HG02763 (cell line): ENCODE data around the gene RAP1GAP.

Source experiments
- ATAC-seq: cut with Tn5 transposase; IDR thresholded peaks from one replicate; pipeline ENCODE4 v1.9.1; 2021; ENCODE audit warnings: mild to moderate bottlenecking, moderate library complexity; ENCODE audit not compliant: unreplicated experiment

RAP1GAP gene

DNA sequence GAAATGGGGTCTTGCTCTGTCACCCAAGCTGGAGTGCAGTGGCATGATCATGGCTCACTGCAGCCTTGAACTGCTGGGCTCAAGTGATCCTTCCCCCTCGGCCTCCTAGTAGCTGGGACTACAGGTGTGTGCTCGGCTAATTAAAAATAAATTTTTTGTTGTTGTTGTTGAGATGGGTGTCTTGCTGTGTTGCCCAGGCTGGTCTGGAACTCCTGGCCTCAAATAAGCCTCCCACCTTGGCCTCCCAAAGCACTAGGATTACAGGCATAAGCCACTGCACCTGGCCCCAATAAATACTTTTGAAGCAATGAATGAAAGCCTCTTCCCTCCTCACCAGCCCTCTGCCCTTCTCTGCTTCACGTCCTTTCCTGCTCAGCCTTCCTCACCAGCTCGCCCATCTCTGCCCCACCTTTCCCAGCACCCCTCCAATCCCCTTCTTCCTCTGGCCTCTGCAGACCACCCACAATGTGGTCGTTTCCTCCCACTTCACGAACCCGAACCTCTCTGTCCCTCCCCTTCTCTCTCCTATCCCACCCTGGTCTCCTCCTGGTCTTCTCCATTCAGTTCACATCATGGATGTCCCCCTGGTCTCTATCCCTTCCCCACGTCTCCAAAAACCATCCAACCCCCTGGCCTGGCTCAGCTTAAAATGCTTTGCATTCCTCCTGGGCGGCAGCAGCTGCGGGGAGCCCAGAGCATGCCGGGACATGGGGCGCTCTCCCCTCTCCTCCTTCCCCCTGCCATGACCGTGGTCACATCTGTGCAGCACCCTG, 38.4 kb downstream of the RAP1GAP start:
- ATAC-seq: no peak

DNA sequence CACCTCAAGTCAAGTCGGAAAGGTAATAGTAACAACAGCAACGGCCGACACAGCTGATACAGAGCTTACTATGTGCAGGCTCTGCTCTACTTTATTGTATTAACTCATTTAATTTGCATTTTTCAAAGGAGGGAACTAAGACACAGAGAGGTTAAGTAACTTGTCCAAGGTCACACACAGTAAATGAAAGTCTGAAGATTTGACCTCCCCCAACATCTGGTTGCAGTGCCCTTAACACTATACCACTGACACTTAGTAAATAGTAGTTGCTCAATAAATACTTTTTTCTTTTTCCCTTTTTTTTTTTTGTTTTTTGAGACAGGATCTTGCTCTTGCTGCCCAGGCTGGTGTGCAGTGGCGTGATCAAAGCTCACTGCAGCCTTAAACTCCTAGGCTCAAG, 39.2 kb downstream of the RAP1GAP start:
- ATAC-seq: no peak

DNA sequence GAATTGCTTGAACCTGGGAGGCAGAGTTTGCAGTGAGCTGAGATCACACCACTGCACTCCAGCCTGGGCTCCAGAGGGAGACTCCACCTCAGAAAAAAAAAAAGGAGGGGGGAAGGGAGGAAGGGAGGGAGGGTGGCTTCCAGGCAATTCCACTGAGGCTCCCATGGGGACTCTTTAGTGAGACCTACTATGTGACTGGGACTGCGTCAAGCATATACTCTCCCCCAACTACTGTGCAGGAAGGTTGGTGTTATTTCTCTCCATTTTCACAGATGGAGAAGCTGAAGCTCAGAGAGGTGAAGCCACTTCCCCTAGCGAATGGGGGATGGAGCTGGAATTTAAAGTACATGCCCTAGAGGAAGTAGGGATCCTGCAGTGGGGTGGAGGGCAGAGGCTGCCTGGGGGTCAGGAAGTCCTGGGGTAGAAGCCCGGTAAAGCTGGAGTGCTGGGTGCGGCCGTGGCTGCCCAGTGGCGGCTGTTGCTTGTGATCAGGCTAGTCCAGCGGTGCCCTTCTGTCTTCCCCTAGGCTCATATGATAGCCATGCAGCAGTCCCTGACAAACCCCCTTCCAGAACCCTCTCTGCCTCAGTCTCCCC, 40.3 kb downstream of the RAP1GAP start:
- no peak for ATAC-seq

DNA sequence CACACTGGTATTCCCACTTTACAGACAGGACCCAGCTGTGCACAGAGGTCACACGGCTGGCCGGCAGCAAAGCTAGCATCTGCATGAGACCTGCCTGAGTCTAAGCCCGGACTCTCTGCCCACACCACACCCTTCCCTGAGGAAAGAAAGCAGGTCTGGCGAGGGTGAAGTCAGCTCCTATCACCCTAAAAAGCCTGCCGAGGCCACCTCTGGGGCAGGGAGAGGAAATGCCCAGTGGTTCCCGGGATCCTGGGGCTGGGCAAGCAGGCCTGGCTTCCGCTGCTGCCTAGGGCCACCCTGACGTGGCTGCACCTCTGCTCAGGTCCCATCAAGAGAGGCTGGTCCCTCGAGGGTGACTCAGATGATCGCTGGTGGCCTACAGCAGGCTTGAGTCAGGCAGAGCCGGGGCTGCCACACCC, 42.2 kb downstream of the RAP1GAP start:
- no peak for ATAC-seq

DNA sequence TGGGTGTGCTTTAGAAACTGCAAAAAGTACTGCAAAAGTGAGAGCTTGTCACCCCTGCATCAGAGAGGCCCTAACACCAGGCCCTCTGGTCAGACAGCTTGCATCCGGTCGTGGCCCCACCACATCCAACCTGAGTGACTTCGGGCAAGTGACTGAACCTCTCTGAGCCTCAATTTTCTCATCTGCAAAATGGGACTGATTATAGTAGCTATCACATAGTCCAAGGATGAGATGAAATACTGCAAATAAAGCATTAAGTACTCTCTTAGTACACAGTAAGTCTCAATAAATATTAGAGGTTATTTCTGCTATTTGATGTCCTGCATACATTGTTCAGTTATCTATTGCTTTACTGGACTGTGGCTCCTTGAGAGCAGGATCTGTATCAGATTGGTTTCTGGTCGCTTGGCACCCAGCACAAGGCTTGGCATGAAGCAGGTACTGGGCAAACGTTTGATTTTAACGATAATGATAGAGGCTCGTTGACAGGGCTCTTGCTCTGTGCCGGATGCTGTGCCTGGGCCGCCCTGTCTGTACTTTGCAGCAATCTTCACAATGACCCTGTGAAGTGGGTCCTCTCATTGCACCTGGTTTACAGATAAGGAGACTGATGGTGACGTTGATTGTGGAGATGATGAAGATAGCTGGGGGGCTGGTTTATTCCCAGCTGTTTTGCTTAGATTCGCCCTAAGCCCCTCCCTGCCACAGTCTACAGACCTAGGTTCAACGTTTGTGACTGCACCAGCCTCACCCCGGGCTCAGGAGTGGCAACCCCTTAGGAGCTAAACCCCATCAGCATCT, 43.6 kb downstream of the RAP1GAP start:
- ATAC-seq: no peak

DNA sequence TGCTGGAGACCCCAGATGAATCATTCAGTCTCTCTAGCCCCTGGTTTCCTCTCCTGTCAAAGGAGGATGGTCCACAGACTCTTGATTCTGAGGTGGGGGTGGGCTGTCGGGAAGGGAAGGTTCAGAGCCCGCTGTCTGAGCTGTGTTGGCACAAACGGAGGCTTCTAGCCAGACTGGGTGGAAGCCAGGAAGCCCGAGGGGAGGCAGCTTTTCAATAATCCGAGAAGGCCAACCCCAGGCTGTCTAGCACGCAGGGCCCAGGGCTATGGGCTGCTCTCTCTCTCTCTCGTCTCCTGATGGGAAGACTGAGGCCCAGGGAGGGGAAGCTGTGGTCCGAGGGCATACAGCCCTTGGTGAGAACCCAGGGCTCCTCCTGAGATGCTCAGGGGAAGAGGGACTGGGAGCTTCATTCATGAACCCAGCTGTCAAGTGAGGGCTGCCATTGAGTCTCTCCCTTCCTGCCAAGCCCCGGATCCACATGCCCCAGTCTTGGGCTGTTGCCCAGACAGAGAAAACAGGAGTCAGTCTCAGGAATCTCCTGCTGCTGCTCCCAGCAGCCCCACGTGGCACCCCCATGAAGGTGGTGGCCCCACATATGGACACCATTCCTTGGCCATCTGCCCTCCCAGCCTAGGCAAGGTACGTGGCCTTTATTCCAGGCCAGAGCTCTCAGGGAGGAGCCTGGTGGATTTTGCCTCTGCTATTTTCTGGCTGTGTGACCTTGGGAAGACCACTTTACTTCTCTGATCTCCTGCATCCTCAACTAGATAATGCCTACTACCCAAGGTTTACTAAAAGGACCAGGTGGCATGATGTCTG, 44.4 kb downstream of the RAP1GAP start:
- ATAC-seq: no peak

DNA sequence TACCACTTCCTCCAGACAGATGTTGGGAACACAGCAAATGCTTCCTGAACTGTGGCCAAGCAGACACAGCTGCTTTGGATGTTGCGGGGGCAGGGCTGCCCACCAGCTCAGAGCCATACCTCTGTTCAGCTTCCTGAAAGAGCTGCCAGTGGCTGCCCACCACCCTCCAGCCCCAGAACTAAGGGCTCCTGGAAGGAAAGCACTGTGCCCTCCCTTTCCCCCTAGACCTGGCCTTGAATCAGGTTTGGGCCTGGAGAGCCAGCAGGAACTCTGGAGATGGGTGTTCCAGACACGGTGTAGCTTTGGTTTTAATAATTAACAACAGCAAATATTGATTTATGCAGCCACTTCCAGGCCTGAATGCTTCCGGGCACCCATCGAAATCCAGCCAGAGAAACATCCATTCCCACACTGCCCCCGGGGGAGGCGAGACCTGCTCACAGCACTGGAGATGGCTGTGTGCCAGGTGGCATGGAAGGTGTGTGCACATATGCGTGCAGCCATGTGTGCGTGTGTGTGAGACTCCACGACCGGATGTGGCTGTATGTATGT, 45.7 kb downstream of the RAP1GAP start:
- ATAC-seq: no peak

DNA sequence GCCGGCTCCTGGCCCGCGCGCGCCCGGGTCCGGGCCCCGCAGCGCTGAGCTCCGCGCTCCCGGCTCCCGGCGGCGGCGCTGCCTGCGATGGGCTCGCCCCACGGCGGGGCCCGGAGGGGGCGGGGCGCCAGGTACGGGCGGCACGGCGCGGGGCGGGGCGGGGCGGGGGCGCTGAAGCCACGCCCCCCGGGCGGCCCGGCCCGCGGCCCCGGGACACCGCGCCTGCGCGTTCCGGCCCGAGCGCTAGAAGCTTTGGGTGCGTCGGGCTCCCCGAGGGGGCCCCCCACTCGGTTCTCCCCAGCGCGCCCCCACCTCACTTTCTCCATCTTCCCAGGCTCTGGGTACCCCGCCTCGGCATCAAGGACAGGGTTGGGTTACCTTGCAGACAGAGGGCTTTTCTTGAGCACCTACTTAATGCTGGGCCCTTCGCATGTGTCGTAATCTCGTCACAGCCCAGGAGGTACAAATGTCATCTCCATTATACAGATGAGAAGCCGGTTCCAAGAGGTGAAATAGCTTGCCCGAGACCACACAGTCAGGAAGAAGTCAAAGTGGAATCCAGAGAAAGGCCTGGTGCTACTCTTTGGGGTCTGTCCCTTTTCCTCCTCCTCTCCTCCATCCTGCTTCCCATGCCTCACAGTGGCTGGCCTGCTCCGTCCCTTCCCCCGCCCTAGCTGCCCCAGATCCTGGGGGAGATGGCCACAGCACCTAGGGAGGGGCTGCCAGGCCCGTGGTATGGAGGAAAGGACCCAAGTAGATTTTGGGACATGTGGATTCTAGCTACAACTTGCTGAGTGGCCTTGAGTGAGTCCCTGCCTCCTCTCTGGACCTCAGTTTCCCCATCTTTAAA, 46.5 kb downstream of the RAP1GAP start:
- no peak for ATAC-seq

DNA sequence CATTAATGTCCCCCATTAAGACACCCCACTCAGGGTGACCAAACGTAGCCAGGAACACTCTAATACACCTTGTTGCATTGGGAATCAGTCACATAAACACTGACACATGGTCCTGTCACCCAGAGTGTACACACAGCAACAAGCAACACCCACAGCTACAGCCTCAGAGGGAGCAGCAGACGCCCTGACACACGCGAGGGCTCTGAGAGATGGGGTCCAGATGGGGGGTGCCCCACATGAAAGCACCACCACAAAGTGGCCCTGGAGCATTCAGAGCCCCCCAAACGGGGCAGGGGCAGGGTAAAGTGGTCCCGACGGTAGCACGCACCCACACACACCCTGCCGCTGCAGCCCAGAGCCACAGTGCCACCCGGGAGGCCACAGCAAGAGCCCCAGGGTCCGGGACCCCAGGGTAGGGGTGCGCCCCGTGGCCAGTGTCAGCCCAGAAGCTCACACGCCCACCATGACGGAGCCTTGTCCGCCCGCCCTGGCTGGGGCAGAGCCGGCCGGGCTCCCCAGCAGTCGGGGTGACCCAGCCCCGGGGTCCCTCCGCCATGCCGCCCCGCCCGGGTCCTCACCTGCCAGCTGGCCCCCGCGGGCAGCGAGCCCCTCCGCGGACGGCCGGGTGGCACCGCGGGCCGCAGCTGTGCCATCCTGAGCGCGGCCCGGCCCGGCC, 47.3 kb downstream of the RAP1GAP start:
- no peak for ATAC-seq

DNA sequence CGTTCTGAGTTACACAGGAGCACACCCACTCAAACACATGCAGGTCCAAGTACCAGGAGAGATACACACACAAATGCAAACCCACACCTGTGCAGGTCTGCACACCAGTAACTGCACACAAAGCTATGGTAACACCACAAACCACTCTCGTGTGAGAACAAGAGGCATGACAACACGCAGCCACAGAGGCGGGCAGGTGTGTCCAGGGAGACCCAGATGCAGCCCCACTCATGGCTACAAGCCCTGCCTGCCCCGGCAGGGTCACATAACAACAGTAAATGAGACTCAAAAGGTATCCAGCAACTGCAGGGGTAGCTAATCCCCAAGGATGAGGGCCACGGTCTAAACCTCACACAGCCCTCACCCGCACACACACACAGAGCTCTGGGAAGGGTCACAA, 48.1 kb downstream of the RAP1GAP start:
- no peak for ATAC-seq

DNA sequence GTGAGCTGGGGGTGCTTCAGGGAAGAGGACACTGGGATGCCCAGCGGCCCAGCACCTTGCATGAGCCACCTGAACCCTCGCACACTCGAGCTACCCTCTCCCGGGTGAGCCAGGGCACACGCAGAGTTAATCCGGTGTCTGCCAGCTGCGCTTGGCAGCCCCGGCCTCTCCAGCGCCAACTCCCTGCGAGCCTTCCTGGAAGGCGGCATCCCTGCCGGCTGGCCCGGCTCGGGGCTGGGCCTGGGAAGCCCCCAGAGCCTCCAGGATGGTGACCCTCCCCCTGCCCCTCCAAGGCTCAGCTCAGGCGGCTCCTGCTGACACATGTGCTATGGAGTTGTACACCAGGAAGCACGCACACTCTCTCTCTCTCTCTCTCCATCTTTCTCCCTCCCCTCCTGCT, 48.7 kb downstream of the RAP1GAP start:
- ATAC-seq: no peak

DNA sequence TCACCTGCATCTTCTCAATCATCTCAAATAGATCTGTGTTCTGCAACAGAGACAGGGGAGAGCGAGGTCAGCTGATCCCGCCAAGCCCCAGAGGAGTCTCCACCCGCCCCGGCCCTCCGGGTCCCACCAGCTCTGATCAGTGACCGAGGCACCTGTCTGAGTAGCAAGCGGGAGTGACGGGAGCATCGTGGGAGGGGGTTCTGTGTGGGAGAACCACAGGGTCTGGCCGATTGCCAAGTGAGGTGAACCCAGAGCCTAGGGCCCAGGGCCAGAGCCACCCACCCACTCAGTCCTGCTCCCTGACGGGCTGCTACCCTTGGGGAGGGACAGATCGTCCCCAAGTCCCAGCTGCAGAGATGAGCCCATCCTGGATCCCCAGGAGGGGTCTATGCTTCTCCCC, 49.1 kb downstream of the RAP1GAP start:
- ATAC-seq: no peak

DNA sequence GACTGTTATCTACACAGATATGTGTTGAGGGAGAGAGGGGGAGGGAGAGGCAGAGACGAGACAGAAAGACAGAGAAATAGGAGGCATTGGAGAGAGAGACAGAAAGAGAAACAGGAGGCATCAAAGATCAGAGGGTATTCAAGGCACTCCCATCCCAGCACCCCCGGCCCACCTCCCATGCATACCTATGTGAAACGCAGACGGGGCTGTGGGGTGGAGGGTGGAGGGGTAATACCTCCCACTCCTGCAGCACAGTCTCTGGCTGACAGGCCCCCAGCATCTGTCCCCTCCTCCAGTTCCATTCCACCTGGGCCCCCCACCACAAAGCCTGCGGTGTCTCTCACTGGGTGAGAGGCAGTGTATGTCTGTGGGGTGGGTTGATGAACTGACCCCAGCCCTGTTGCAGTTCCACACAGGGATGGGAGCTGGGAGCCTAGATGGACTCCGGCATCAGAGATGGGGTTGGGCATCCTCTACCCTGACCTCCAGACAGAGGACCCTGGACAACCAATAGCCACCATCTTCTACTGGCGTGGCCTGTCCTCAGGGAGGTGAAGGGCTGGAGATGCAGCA, 49.7 kb downstream of the RAP1GAP start:
- no peak for ATAC-seq

DNA sequence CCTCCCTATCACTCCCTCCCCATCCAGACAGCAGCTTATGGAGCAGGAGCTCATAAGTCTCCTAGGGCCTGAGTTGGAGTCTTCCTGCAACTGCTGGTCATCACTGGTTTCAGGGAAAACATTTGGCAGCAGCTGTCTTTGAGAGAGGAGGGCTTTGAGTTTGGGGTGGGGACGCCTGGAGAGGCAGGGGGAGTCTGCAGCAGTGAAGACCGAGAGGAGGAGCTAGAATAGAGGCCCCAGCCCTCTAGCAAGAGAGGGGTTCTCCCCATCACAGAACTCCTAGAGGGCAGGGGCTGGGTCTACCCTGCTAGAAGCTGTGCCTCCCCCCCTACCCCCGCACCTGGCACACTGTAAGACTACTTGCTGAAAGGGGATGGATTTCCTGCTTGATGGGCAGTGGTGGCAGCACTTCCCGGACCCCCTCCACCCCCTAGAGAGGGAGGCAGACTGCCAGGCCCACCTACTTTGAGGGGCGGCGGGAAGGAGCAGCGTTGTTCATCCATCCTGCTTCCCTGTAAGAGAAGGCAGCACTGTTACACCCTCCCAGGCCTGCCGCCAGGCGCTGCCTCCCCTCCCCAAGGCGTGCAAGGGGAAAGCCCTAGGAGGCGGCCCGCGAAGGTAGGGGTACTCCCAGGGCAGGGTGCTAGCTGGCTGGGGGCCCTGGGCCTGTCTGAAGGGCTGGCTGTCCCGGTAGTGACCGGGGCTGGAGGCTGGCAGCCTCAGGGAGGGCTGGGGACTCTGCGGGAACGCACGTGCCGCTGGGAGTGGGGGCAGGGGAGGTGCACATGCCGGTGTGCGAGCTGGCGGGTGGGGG, 50.4 kb downstream of the RAP1GAP start:
- no peak for ATAC-seq

DNA sequence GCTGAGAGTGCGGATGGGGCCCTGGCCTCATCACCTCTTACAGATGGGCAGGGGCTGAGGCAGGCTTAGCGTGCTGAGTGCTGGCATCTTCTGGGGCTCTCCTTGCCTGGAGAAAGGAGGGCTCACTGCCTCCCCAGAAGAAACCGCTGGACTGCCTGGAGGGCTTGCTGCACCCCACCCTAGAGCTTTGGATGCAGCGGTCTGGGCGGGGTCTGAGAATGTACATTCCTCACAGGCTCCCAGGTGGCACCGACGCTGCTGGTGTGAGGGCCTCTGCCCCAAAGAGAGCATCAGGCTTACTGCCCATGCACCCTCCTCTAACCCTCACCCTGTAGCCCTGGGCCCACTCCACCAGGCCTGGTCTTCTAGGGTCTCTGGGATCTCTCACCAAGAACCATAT, 51.1 kb downstream of the RAP1GAP start:
- no peak for ATAC-seq

DNA sequence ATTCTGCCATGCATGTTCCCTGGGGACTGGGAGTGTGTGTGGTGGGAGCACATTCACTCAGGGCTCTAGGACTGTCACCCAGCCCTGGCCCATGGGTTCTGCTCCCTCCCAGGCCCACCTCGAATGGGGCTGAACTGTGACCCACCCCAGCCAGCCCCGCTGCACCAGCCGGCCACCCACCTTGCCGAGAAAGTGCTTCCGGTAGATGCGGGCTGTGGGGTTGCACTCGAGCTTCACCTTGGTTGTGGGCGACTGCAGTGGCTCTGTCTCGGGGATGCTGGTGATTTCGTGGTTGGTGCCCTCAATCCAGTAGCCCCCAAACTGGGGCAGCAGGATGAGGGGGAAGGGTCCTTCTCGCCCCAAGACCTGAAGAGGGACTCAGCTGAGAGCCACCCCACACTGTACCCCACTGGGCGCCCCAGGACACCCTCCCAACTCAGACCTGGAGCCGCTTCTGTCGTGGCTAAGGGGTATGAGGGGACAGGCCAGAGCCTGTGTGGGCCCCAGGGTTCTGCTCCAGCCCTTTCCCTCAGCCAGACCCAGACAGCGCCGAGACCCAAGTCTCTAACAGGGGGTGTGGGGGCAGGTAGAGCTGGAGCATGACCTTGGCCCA, 51.9 kb downstream of the RAP1GAP start:
- ATAC-seq: no peak

DNA sequence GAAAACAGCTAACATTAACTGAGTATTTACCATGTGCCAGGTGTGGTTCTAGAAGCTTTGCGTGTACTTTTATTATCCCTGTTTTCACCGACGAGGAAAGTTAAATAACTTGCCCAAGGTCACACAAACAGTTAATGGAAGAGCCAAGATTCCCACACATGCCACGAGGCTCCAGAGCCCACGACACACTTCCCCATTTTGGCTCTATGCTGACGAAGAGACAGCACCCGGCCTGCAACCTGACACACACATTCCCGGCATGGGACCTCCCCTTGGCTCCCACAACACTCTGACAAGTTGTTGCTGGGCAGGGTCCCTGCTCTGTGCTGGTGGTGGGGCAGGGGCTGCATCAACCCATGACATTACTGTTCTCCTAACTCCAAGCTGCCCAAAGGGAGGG, 52.8 kb downstream of the RAP1GAP start:
- no peak for ATAC-seq
